Spleen (tissue), 7 donors: ENCODE data around the gene SLC22A24.

Experiments used
- CTCF ChIP-seq, 11 experiments: fragments of 200-600 bp in 7 of 11; fragments of 450-650 bp in 4 of 11; sonication (generic) in 4 of 11; IDR thresholded peaks in 8 of 11; conservative IDR thresholded peaks in 3 of 11; 1 replicate in 7 of 11; 2 replicates in 4 of 11; pipeline versions ENCODE4 v1.4.0 to v1.8.0; 2016 to 2021; ENCODE audit warnings: antibody characterized with exemption in 11 of 11, inconsistent platforms in 4 of 11, mild to moderate bottlenecking in 1 of 11
- POLR2A ChIP-seq, 3 donors: fragments of 450-650 bp; IDR thresholded peaks; one replicate each; pipeline ENCODE4 v1.5.1; 2017; ENCODE audit warnings: antibody characterized with exemption in 3 of 3, mild to moderate bottlenecking in 1 of 3
- POLR2AphosphoS5 ChIP-seq, 3 donors: sonication (generic); formaldehyde crosslinking; IDR thresholded peaks; one replicate each; pipeline ENCODE4 v1.5.1; 2017; ENCODE audit warnings: antibody characterized with exemption in 3 of 3
- donor health status: DM: no; HTN: no; CAD: no; lungs with moderate emphysema.
- donor health status: DM: no; HTN: no; CAD: no.
- donor health status: DM: no; HTN: no; CAD: no.

- TF ChIP-seq CTCF (IDR thresholded peaks at IDR 0.05 in 8 of 11, conservative IDR thresholded peaks at IDR 0.05 in 3 of 11), result no peak
- no peak for TF ChIP-seq POLR2A (IDR thresholded peaks at IDR 0.05)
- TF ChIP-seq POLR2AphosphoS5 (IDR thresholded peaks at IDR 0.05), result no peak
Measured at GRCh38 chr11:63099555-63099954, 44.5 kb downstream of the SLC22A24 start.
